GM19238 (cell line): Measurements from ENCODE around the gene SHISA8.

Experiments used
- DNase-seq: peaks from one replicate; pipeline ENCODE4 v3.0.0; 2011; ENCODE audit warnings: low spot score; ENCODE audit not compliant: insufficient read length

Gene SHISA8

GRCh38 chr22:41934284-41935014 lies 19.6 kb upstream of the SHISA8 start:
- DNase-seq, result no peak

- no peak for DNase-seq
Measured at GRCh38 chr22:41933411-41934177, 18.7 kb upstream of the SHISA8 start.

GRCh38 chr22:41932353-41932752 lies 17.5 kb upstream of the SHISA8 start:
- no peak for DNase-seq

- no peak for DNase-seq
Measured at GRCh38 chr22:41931701-41932269, 16.9 kb upstream of the SHISA8 start.

- no peak for DNase-seq
Measured at GRCh38 chr22:41929418-41929810, 14.5 kb upstream of the SHISA8 start.

- no peak for DNase-seq
Measured at GRCh38 chr22:41928593-41929417, 13.9 kb upstream of the SHISA8 start.

GRCh38 chr22:41927813-41928212 lies 12.9 kb upstream of the SHISA8 start:
- no peak for DNase-seq

GRCh38 chr22:41925783-41926460 lies 11.0 kb upstream of the SHISA8 start:
- no peak for DNase-seq

GRCh38 chr22:41923595-41924276 lies 8.9 kb upstream of the SHISA8 start:
- no peak for DNase-seq

GRCh38 chr22:41922940-41923594 lies 8.2 kb upstream of the SHISA8 start:
- no peak for DNase-seq

- DNase-seq, result no peak
Measured at GRCh38 chr22:41922328-41922727, 7.5 kb upstream of the SHISA8 start.

GRCh38 chr22:41920271-41920976 lies 5.5 kb upstream of the SHISA8 start:
- DNase-seq, result no peak

- peak; percentile 81 for DNase-seq
Measured at GRCh38 chr22:41919357-41920224, 4.7 kb upstream of the SHISA8 start.

GRCh38 chr22:41917903-41918791 lies 3.3 kb upstream of the SHISA8 start:
- no peak for DNase-seq

- no peak for DNase-seq
Measured at GRCh38 chr22:41917375-41917902, 2.6 kb upstream of the SHISA8 start.

GRCh38 chr22:41916745-41917358 lies 2.0 kb upstream of the SHISA8 start:
- DNase-seq, result no peak
